ENCODE data around the gene SERPINE1.

DNA sequence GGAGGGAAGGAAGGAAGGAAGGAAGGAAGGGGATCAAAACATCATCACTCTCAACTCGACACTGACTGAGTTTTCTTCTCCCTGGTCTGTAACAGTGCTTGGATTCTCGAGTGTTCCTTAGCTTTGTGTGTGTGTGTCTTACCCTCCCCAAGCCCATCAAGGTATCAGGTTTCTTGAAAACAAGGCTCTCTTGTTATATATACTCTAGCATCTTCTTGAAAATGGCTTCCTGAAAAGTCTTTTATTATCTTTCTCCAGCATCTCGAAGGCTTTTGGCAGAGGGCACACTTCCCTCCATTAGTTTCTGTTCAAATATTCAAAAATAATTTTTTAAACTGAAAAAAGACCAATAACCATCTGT is 13.4 kb downstream of the SERPINE1 start:
- TF ChIP-seq POLR2A (IDR thresholded peaks at IDR 0.05) (no peak), EP300 (IDR thresholded peaks at IDR 0.05) (no peak), POLR2AphosphoS5 (IDR thresholded peaks at IDR 0.05) (no peak)
- TF ChIP-seq, protein P1, sequence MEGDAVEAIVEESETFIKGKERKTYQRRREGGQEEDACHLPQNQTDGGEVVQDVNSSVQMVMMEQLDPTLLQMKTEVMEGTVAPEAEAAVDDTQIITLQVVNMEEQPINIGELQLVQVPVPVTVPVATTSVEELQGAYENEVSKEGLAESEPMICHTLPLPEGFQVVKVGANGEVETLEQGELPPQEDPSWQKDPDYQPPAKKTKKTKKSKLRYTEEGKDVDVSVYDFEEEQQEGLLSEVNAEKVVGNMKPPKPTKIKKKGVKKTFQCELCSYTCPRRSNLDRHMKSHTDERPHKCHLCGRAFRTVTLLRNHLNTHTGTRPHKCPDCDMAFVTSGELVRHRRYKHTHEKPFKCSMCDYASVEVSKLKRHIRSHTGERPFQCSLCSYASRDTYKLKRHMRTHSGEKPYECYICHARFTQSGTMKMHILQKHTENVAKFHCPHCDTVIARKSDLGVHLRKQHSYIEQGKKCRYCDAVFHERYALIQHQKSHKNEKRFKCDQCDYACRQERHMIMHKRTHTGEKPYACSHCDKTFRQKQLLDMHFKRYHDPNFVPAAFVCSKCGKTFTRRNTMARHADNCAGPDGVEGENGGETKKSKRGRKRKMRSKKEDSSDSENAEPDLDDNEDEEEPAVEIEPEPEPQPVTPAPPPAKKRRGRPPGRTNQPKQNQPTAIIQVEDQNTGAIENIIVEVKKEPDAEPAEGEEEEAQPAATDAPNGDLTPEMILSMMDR (IDR thresholded peaks at IDR 0.05) = no peak

Data from suprapubic skin (tissue), 4 donors.